Colonic mucosa (tissue), 4 donors: ENCODE results near the gene OLFM2. TPM values are rescaled to one million over a fixed set of nuclear protein-coding genes. Genes with fewer than 3 reads are reported as not detected.

ENCODE experiments used
- DNase-seq: peaks from one replicate; pipeline ENCODE4 v3.0.0-alpha.2; 2020
- H3K27ac ChIP-seq: fragments of 200-600 bp; one replicate; pipeline ENCODE4 v1.8.0; 2021
- H3K27me3 ChIP-seq: fragments of 200-600 bp; one replicate; pipeline ENCODE4 v1.8.0; 2021
- H3K36me3 ChIP-seq: fragments of 200-600 bp; one replicate; pipeline ENCODE4 v1.8.0; 2021
- H3K4me1 ChIP-seq: fragments of 200-600 bp; one replicate; pipeline ENCODE4 v1.8.0; 2021; ENCODE audit warnings: mild to moderate bottlenecking
- H3K4me3 ChIP-seq: fragments of 200-600 bp; one replicate; pipeline ENCODE4 v1.8.0; 2021
- H3K9ac ChIP-seq, 2 donors: one replicate each; pipeline ENCODE4 v1.7.0; 2013; ENCODE audit warnings: control low read depth in 2 of 2, low read depth in 2 of 2, low read length in 2 of 2
- H3K9me3 ChIP-seq: fragments of 200-600 bp; one replicate; pipeline ENCODE4 v1.8.0; 2021
- intact Hi-C: fragments of 100-400 bp; cut with DNase I; formaldehyde crosslinking; loops from one replicate; pipeline ENCODE4 v1.14.1; 2022
- total RNA-seq, 2 donors: library from RNA; stranded (reverse); fragmentation: NEBNext Ultra II Directional in 1 of 2; extraction: Animal tissue kit (Norgen Biotek cat#: 25700) in 1 of 2; gene quantifications; one replicate each; pipeline ENCODE4 v1.2.1, GENCODE V29; 2021
- TF ChIP-seq, protein P1 (sequence below): fragments of 200-600 bp; IDR thresholded peaks from one replicate; pipeline ENCODE4 v1.8.0; 2022; ENCODE audit warnings: antibody characterized with exemption, mild to moderate bottlenecking
- donor health status: healthy.
- donor health status: DM: no; HTN: no; CAD: no.
- donor health status: DM: no; HTN: no; CAD: no.

OLFM2 gene
- total RNA-seq, 2 donors from 2014 or later: 1.2 to 1.9 TPM

GRCh38 chr19:9842834-9843625 is 93.3 kb downstream of the OLFM2 start:
- Histone ChIP-seq H3K4me1 (no peaks in the 10 kb centered on the region), H3K27me3 (no peaks in the 10 kb centered on the region), H3K4me3 (no peak overlapping the region), H3K9ac (no peak overlapping the region), H3K27ac (no peak overlapping the region), H3K9me3 (no peaks in the 10 kb centered on the region), H3K36me3 (peaks cover 5% of the 10 kb centered on the region)
- TF ChIP-seq, protein P1, sequence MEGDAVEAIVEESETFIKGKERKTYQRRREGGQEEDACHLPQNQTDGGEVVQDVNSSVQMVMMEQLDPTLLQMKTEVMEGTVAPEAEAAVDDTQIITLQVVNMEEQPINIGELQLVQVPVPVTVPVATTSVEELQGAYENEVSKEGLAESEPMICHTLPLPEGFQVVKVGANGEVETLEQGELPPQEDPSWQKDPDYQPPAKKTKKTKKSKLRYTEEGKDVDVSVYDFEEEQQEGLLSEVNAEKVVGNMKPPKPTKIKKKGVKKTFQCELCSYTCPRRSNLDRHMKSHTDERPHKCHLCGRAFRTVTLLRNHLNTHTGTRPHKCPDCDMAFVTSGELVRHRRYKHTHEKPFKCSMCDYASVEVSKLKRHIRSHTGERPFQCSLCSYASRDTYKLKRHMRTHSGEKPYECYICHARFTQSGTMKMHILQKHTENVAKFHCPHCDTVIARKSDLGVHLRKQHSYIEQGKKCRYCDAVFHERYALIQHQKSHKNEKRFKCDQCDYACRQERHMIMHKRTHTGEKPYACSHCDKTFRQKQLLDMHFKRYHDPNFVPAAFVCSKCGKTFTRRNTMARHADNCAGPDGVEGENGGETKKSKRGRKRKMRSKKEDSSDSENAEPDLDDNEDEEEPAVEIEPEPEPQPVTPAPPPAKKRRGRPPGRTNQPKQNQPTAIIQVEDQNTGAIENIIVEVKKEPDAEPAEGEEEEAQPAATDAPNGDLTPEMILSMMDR: no peak
- DNase-seq: no peak
- intact Hi-C loops: no loop called here

GRCh38 chr19:9839415-9839814 is 96.9 kb downstream of the OLFM2 start:
- Histone ChIP-seq H3K27ac (no peak overlapping the region), H3K4me3 (no peak overlapping the region), H3K9ac (no peak overlapping the region), H3K9me3 (no peaks in the 10 kb centered on the region), H3K27me3 (no peaks in the 10 kb centered on the region), H3K36me3 (peaks cover 5% of the 10 kb centered on the region), H3K4me1 (no peaks in the 10 kb centered on the region)
- intact Hi-C loops: no loop called here
- TF ChIP-seq, protein P1: no peak
- DNase-seq: no peak

- H3K9me3 ChIP-seq: no peaks in the 10 kb centered on the region
- TF ChIP-seq, protein P1: no peak
- no peak overlapping the region for H3K27ac ChIP-seq
- no peak overlapping the region for H3K4me3 ChIP-seq
- H3K27me3 ChIP-seq: no peaks in the 10 kb centered on the region
- no peak overlapping the region for H3K9ac ChIP-seq
- H3K36me3 ChIP-seq: no peaks in the 10 kb centered on the region
- intact Hi-C loops: no loop called here
- no peaks in the 10 kb centered on the region for H3K4me1 ChIP-seq
- DNase-seq: no peak
Measured at GRCh38 chr19:9838324-9838723, 98.0 kb downstream of the OLFM2 start.

GRCh38 chr19:9836021-9836420 is 100.3 kb downstream of the OLFM2 start:
- Histone ChIP-seq H3K4me1 (no peaks in the 10 kb centered on the region), H3K9me3 (no peaks in the 10 kb centered on the region), H3K4me3 (peak overlapping the region; percentile 93), H3K27ac (no peak overlapping the region), H3K9ac (peak overlapping the region; percentile 76 to 83), H3K36me3 (no peaks in the 10 kb centered on the region), H3K27me3 (no peaks in the 10 kb centered on the region)
- DNase-seq: no peak
- TF ChIP-seq, protein P1: no peak
- intact Hi-C loops: no loop called here

DNA sequence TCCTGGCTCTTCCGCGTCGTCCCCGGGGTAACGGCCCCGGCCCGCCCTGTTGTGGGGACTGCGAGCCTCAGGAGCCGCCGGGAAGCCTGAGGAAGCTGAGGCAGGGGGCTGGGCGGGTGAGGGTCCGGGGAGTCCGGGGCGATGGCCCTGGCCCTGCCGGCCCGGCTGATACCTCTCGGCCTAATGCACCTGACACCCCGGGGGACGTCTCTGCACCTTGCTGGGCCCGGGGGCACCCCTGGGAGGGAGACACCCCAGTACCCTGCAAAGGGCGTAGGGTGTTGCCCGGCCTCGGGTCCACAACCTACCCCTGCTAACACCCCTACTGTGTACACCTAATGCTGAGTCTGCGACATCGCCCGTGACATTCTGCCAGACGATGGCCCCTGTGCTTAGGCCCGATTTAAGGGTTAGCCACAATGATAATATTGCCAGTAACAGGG is 100.8 kb downstream of the OLFM2 start:
- no peaks in the 10 kb centered on the region for H3K27me3 ChIP-seq
- peak overlapping the region; percentile 93 for H3K4me3 ChIP-seq
- H3K9me3 ChIP-seq: no peaks in the 10 kb centered on the region
- DNase-seq: no peak
- intact Hi-C loops: no loop called here
- no peaks in the 10 kb centered on the region for H3K4me1 ChIP-seq
- TF ChIP-seq, protein P1: no peak
- H3K27ac ChIP-seq: no peak overlapping the region
- H3K36me3 ChIP-seq: no peaks in the 10 kb centered on the region
- H3K9ac ChIP-seq: peak overlapping the region; percentile 76 to 83
